OCI-M2 (cell line): ENCODE results near the gene AFAP1L2.

Source experiments
- DNase-seq: peaks from one replicate; lab custom pipeline; 2025; ENCODE audit not compliant: unreplicated experiment; lab: John Stamatoyannopoulos, UW

The AFAP1L2 gene

DNA sequence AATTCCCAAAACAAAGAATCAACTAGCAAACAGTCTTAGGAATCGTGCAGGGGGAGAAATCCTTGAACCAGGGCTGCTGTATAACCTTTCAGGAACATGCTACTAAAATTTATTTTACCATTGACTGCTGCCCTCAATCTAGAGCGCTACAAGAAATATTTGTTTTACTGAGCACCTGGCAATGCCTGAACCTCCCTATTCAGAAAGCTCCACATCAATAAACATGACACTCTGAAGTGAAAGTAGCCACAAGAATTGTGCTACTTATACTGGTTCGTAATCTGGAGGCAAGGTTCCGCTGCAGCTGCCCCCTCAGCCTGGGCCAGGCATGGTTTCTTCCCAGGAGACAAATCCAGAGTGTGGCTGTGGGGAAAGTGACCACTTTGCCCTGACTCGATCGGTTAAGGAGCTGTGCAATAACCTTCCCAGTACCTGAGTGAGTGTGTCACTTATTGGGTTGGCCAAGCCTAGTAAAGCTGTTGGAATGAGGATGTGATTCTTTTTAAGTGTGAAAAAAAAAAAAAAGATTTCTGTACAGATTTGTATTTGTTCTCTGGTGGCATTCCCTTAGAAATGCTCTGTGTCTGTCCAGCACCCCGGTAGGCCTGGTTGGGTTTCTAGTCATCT, 157.5 kb downstream of the AFAP1L2 start:
- no peak for DNase-seq

DNA sequence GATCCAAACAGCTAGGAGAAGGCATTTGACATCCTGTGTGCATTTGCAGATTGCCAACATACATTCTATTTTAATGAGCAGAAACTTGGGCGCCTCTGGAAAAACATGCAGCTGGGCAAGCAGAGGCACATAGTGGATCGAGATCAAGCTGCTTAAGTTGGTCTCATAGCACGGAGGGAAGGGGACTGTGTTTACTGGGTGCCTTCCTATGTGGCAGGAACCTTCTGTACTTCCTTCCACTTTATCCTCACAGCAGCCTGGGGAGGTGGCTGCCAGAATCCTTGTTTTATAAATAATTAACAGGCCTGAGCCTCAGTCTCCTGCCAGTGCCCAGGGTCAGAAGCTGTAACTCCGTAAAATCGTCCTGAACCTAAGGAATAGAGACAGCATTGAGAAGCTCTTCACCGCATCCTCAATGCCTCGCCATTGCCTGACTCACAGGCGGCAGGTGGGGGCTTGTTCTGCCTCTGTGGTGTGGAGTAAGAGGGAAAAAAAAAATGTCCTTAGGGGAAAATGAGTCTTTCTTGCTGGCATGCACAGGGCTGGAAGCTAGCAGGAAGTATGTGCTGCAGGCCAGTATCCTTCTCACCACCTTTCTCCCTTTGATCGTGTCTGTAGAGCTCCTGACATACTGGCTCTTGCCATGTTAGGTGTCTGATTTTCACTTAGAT, 159.0 kb downstream of the AFAP1L2 start:
- DNase-seq = no peak
